ENCODE results near the gene DEFB128.

DEFB128 gene

DNA sequence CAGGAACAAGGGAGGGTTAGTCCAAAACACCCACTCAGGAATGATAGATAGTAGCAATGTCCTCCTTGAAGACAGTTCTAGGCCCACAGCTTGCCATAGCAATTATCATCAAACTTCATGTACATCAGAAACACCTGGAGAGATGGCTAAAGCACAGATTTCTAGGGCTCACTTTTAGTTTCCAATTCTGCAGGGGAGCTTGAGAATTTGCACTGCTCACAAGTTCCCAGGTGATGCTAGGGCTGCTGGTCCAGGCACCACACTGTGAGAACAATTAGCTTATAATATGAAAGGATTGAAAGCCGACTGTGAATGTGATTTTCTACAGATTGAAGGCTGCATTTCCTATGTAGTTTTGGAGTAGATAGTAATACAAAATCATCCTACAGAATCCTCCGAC is 43.6 kb downstream of the DEFB128 start:
- no peak for DNase-seq

DNA sequence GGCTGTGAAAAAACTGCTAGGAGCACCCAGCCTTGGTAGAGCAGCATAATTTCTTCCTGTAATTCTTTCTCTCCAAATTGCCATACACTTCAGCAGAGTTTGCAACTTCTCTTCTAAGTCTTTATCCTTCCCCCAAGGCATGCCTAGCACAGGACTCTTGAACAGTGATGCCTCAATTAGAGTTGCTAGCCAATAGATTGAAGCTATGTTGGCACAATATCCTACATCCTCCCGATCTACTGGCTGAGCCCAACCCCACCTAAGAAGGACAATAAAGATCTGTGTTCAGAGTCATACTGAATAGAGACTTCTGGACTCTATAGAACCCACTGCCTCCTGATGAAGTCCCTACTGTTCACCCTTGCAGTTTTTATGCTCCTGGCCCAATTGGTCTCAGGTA is 47.2 kb downstream of the DEFB128 start, which contains the start of gene DEFB126:
Gene DEFB126, plus strand, starts transcription at position 301 of the 400 bp plus-strand sequence. Its CDS starts 39 bp downstream, at position 340.
- no peak for DNase-seq
